Kidney epithelial cell (primary cell): ENCODE data around the gene HERC4. TPM values are rescaled to one million over a fixed set of nuclear protein-coding genes. Genes with fewer than 3 reads are reported as not detected.

Source experiments
- DNase-seq: peaks from one replicate; pipeline ENCODE4 v3.0.0-alpha.2; 2010; ENCODE audit warnings: low read depth
- H3K27me3 ChIP-seq: 2 replicates; pipeline ENCODE4 v1.6.0; 2011; ENCODE audit warnings: low read length; ENCODE audit not compliant: control insufficient read depth, insufficient read depth
- H3K36me3 ChIP-seq: 2 replicates; pipeline ENCODE4 v1.5.1; 2011; ENCODE audit warnings: low read length; ENCODE audit not compliant: control insufficient read depth, insufficient read depth
- H3K4me3 ChIP-seq: 2 replicates; pipeline ENCODE4 v1.5.1; 2011; ENCODE audit warnings: low read depth, mild to moderate bottlenecking, control low read depth, low read length
- total RNA-seq: library from RNA; depleted of rRNA; stranded (reverse); fragments of >200 nt; gene quantifications from 2 replicates; pipeline ENCODE4 v1.2.3, GENCODE V29; 2015
- TF ChIP-seq, protein P1 (sequence below): IDR thresholded peaks from 2 replicates; pipeline ENCODE4 v1.5.1; 2011; ENCODE audit warnings: mild to moderate bottlenecking, moderate library complexity, low read length, control low read depth, inconsistent platforms; ENCODE audit not compliant: insufficient read depth, poor library complexity, severe bottlenecking

The HERC4 gene
- total RNA-seq, 1 donor from 2014 or later, result 28.5 TPM

DNA sequence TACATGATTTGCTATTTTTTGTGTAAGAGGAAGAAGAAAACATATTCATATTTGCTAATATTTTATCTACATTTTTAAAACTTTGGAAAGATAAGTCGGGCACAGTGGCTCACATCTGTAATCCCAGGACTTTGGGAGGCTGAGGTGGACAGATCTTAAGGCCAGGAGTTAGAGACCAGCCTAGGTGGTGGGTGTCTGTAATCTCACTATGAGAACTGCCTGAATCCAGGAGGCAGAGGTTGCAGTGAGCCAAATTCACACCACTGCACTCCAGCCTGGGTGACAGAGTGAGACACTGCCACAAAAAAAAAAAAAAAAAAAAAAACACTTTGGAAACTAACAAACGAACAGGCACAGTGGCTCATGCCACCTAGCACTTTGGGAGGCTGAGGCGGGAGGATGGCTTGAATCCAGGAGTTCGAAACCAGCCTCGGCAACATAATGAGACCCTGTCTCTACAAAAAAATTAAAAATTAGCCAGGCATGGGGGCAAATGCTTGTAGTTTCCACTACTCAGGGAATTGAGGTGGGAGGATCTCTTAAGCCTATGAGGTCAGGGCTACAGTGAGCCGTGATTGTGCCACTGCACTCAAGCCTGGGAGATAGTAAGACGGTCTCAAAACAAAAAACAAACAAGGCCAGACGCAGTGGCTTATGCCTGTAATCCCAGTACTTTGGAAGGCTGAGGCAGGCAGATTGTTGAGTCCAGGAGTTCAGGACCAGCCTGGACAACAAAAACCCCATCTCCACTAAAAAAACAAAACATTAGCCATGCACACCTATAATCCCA, 25.6 kb downstream of the HERC4 start:
- Histone ChIP-seq H3K4me3 (no peak overlapping the region), H3K27me3 (no peaks in the 10 kb centered on the region), H3K36me3 (no peaks in the 10 kb centered on the region)
- no peak for DNase-seq
- TF ChIP-seq, protein P1, sequence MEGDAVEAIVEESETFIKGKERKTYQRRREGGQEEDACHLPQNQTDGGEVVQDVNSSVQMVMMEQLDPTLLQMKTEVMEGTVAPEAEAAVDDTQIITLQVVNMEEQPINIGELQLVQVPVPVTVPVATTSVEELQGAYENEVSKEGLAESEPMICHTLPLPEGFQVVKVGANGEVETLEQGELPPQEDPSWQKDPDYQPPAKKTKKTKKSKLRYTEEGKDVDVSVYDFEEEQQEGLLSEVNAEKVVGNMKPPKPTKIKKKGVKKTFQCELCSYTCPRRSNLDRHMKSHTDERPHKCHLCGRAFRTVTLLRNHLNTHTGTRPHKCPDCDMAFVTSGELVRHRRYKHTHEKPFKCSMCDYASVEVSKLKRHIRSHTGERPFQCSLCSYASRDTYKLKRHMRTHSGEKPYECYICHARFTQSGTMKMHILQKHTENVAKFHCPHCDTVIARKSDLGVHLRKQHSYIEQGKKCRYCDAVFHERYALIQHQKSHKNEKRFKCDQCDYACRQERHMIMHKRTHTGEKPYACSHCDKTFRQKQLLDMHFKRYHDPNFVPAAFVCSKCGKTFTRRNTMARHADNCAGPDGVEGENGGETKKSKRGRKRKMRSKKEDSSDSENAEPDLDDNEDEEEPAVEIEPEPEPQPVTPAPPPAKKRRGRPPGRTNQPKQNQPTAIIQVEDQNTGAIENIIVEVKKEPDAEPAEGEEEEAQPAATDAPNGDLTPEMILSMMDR, result no peak

DNA sequence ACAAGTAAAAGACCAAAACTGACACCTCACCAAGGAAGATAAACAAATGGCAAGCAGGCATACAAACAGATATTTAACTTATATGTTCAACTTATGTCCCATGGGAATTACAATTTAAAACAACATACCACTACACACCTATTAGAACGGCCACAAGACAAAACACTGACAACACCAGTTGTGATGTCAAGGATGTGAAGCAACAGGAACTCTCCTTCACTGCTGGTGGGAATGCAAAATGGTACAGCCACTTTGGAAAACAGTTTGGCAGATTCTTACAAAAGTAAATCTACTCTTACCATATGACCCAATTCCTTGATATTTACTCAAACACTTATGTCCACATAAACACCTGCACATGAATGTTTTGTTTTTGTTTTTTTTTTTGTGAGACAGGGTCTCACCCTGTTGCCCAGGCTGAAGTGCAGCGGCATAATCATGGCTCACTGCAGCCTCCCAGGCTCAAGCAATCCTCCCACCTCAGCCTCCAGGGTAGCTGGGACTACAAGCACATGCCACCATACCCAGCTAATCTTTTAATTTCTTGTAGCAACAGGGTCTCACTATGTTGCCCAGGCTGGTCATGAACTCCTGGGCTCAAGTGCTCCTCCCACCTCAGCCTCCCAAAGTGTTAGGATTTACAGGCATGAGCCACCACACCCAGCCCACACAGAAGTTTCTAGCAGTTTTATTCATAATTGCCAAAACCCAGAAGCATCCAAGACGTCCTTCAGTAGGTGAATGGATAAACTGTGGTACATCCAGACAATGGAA, 27.3 kb downstream of the HERC4 start:
- H3K36me3 ChIP-seq, result no peaks in the 10 kb centered on the region
- no peak overlapping the region for H3K4me3 ChIP-seq
- H3K27me3 ChIP-seq, result no peaks in the 10 kb centered on the region
- DNase-seq, result no peak
- TF ChIP-seq, protein P1, result no peak

DNA sequence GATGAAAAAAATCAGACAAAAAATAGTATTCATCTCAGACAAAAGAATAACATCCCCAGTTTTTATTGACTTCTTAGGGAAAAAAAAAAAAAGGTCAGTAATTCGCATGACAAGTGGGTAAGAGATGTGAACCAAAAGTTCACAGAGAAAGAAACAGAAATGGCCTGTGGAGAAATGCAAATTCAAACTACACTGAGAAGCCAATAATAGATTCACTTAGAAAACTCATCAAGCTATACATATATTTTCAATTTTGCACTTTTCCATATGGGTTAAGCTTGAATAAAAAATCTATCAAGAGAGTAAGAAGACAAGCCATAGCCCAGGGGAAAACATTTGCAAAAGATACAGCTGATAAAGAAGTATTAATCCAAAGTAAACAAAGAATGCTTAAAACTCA, 28.0 kb downstream of the HERC4 start:
- TF ChIP-seq, protein P1, result no peak
- no peak for DNase-seq
- Histone ChIP-seq H3K4me3 (no peak overlapping the region), H3K36me3 (no peaks in the 10 kb centered on the region), H3K27me3 (no peaks in the 10 kb centered on the region)

DNA sequence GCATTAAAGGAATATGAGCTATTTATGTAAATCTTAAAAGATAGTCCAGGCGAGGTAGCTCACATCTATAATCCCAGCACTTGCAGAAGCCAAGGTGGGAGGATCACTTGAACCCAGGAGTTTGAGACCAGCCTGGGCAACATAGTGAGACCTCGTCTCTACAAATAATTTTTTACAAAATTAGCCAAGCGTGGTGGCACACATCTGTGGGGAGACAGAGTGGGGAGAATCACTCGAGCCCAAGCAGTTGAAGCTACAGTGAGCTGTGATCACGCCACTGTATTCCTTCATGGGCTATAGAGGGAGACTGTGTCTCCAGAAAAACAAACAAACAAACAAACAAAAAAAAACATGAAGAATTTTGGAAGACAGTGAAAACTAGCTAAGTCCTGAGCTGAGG, 28.4 kb downstream of the HERC4 start:
- no peak overlapping the region for H3K4me3 ChIP-seq
- TF ChIP-seq, protein P1, result no peak
- no peaks in the 10 kb centered on the region for H3K36me3 ChIP-seq
- DNase-seq, result no peak
- no peaks in the 10 kb centered on the region for H3K27me3 ChIP-seq

DNA sequence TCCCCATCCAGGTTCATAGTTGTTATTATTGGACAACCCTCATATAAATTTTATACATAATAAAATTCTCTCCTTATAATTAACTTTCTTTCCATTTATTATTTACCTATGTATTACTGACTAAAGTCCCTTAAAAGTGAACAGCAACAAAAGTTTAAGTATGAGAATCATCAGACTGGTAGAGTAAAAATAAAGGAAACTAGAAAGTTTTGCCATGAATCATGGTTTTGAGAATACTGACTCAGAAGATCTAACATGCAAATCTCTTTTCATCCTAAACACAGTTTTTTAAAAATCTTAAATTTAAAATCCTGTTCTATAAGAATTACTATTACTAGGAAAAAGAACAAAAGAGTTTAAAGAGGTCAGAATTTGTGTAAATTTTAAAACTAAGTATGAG, 32.1 kb downstream of the HERC4 start:
- Histone ChIP-seq H3K27me3 (no peaks in the 10 kb centered on the region), H3K4me3 (no peak overlapping the region), H3K36me3 (no peaks in the 10 kb centered on the region)
- no peak for DNase-seq
- TF ChIP-seq, protein P1, result no peak
